Measurements from ENCODE around the gene INAFM1.

Gene INAFM1

DNA sequence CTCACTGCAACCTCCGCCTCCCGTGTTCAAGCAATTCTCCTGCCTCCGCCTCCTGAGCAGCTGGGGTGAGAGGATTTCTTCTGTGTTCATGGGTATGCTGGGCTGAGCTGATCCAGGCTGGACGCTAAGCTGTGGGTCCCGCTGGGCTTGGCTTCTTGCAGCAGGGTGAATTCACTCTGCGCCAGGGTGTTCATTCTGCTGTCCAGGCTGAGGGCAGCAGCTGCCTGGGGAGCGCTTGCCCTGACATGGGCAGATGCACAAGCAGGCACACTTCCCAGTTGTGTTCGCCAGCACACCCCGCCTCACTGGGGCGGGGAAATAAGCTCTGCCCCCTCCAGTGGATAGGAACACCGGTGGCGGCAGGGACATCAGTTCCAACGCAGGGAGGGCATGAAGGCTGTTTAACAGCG lies 7.3 kb upstream of the INAFM1 start:
- TF ChIP-seq, protein P1, sequence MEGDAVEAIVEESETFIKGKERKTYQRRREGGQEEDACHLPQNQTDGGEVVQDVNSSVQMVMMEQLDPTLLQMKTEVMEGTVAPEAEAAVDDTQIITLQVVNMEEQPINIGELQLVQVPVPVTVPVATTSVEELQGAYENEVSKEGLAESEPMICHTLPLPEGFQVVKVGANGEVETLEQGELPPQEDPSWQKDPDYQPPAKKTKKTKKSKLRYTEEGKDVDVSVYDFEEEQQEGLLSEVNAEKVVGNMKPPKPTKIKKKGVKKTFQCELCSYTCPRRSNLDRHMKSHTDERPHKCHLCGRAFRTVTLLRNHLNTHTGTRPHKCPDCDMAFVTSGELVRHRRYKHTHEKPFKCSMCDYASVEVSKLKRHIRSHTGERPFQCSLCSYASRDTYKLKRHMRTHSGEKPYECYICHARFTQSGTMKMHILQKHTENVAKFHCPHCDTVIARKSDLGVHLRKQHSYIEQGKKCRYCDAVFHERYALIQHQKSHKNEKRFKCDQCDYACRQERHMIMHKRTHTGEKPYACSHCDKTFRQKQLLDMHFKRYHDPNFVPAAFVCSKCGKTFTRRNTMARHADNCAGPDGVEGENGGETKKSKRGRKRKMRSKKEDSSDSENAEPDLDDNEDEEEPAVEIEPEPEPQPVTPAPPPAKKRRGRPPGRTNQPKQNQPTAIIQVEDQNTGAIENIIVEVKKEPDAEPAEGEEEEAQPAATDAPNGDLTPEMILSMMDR (IDR thresholded peaks at IDR 0.05; ENCODE audit: control extremely low read depth, extremely low read depth, low read depth, missing control alignments) = no peak
- POLR2A ChIA-PET = no interaction called here
- no peak for DNase-seq (ENCODE audit: extremely low spot score)
- CTCF ChIA-PET = interaction anchor here (0.9 to 1.3 kb wide), 2 partner anchors 10 to 24 kb away, joined by 3 read pairs; no protein-coding TSS in a partner anchor

DNA sequence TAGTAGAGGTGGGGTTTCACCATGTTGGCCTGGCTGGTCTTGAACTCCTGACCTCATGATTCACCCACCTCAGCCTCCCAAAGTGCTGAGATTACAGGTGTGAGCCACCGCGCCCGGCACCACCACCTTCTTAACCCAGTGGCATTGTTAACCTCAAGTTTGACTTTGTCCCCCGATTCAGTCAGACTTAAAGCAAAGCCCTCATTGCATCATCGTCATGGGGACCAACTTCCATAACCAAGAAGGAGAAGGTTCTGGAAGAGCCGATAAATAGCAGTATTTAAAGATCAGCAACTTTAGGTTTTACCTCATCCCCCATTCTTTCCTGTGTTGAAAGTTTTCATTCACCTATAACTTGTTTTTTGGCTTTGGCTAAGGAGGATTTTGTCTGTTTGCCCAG lies 6.7 kb upstream of the INAFM1 start:
- no peak for DNase-seq (ENCODE audit: extremely low spot score)
- CTCF ChIA-PET = interaction anchor here (0.9 to 1.3 kb wide), 2 partner anchors 10 to 24 kb away, joined by 3 read pairs; no protein-coding TSS in a partner anchor
- TF ChIP-seq, protein P1 (IDR thresholded peaks at IDR 0.05; ENCODE audit: control extremely low read depth, extremely low read depth, low read depth, missing control alignments) = no peak
- POLR2A ChIA-PET = no interaction called here

DNA sequence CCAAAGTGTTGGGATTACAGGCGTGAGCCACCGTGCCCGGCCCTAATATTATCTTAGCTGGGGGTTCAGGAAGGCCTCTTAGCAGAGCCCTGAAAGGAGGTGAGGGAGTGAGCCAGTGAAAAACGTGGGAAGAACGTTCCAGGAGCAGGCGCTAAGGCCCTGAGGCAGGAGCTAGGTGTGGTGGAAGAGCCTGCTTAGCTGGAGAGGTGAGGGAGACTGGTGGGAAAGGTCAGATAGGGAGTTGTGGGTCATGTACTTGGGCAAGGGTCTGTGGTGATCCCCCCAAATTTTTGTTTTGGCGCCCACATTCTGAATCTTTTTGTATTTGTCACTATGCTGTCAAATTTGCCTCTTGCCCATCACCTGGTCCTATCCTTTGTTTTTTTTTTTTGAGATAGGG lies 5.1 kb upstream of the INAFM1 start:
- POLR2A ChIA-PET = no interaction called here
- TF ChIP-seq, protein P1 (IDR thresholded peaks at IDR 0.05; ENCODE audit: control extremely low read depth, extremely low read depth, low read depth, missing control alignments) = no peak
- CTCF ChIA-PET = interaction anchor here (0.7 to 1.6 kb wide), 3 partner anchors 25 to 119 kb away, joined by 4 to 6 read pairs (median 4); no protein-coding TSS in a partner anchor
- no peak for DNase-seq (ENCODE audit: extremely low spot score)

DNA sequence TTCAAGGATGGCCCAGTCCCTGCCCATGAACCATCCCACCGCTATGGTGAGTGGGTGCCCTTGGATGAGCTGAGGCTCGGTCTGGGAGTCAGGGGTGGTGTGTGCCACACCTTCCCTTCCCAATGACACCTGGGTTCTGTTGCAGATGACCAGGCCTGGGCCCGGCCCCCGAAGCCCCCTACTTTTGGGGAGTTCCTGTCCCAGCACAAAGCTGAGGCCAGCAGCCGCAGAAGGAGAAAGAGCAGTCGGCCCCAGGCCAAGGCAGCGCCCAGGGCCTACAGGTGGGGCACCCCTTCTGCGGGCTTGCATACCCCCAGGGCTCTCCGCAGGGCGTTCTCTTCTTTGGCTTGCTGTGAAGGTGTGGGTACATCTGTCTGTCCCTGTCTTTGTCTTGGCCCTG lies 4.3 kb upstream of the INAFM1 start:
- CTCF ChIA-PET = interaction anchor here (1.3 to 1.4 kb wide), 2 partner anchors 79 to 120 kb away, joined by 4 to 5 read pairs; partner anchors contain the start of gene DHX34
- no peak for DNase-seq (ENCODE audit: extremely low spot score)
- POLR2A ChIA-PET = no interaction called here
- TF ChIP-seq, protein P1 (IDR thresholded peaks at IDR 0.05; ENCODE audit: control extremely low read depth, extremely low read depth, low read depth, missing control alignments) = no peak

DNA sequence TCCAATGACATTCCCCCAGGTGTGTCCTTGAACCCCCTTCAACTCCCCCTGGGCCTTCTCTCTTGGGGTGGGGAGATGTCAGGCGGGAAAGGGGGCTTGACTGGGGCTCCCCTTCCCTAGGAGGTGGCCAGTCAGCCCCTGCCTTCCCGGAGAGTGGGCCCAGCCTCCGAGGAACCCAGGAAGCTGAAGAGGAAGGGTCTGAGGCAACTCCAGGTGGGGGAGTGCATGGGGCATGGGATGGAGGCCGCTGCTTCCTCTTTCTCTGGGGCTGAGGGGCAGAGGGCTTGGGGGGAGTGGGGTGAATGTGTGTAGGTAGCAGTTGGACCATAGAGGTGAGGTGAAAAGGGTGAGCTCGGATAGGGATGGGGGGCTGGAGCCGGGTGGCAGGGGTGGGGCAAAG lies 2.7 kb upstream of the INAFM1 start:
- no peak for DNase-seq (ENCODE audit: extremely low spot score)
- TF ChIP-seq, protein P1 (IDR thresholded peaks at IDR 0.05; ENCODE audit: control extremely low read depth, extremely low read depth, low read depth, missing control alignments) = no peak
- ChIA-PET CTCF (interaction anchor here (1.1 to 1.4 kb wide), 4 partner anchors 13 to 330 kb away, joined by 3 to 5 read pairs (median 4); partner anchors contain the start of gene DHX34), POLR2A (interaction anchor here (1.2 kb wide), 2 partner anchors 11 to 15 kb away, joined by 3 to 5 read pairs; no protein-coding TSS in a partner anchor)

DNA sequence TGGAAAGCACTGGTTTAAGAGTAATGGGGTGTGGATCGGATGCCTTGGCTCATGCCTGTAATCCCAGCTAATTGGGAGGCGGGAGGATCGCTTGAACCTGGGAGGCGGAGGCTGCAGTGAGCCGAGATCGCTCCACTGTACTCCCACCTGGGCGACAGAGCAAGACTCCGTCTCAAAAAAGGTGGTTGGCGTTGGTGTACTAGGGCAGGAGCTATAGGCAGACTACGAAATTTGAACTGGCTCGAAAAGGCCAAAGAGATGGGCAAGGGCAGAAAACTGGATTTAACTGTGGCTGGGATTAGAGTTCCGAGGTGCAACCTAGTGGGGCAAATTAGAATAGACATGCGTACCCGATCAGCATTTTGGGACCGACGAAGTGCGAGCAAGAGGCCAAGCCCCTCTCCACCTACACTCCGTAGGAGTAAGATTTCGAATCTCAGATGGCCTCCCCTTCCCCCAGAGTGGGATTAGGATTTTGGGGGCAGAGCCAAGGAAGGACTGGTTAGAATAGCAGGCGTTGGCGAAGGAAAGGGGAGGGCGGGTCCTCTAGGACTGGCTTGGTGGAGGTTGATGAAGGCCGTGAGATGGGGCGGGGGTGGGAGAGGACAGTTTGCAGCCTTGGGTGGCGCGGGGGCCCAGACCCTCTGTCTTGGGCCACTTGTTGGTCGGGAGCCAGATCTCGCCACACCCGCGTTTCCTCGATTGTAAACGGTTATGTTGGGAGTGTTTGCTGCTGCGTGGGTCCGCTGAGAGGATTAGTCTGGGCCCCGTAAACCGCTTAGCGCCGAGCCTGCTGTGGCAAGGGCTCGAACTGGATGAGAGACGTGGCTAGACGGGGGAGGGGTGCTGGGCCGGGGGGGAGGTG lies 2.0 kb upstream of the INAFM1 start:
- no peak for DNase-seq (ENCODE audit: extremely low spot score)
- ChIA-PET CTCF (interaction anchor here (1.1 to 1.4 kb wide), 3 partner anchors 12 to 329 kb away, joined by 3 to 4 read pairs (median 3); no protein-coding TSS in a partner anchor), POLR2A (interaction anchor here (1.2 kb wide), 2 partner anchors 12 to 16 kb away, joined by 3 to 5 read pairs; no protein-coding TSS in a partner anchor)

More for the DNA sequence above, 2.0 kb upstream of the INAFM1 start:
- TF ChIP-seq, protein P1 (IDR thresholded peaks at IDR 0.05; ENCODE audit: control extremely low read depth, extremely low read depth, low read depth, missing control alignments) = no peak
